H9 (cell line): ENCODE results near the gene HNF1B. TPM values are rescaled to one million over a fixed set of nuclear protein-coding genes. Genes with fewer than 3 reads are reported as not detected.

Experiments
- DNase-seq: peaks from one replicate; pipeline ENCODE4 v3.0.0-alpha.2; 2017
- H2AFZ ChIP-seq: one replicate; pipeline ENCODE4 v1.6.1; 2013; ENCODE audit warnings: mild to moderate bottlenecking, low read length, control low read depth, moderate library complexity
- H2AK5ac ChIP-seq: 2 replicates; pipeline ENCODE4 v1.6.1; 2013; ENCODE audit warnings: low read length, control low read depth, mixed read lengths; ENCODE audit not compliant: insufficient read length
- H2BK120ac ChIP-seq: one replicate; pipeline ENCODE4 v1.6.1; 2013; ENCODE audit warnings: low read depth, mild to moderate bottlenecking, low read length, control low read depth, inconsistent platforms; ENCODE audit not compliant: poor library complexity, severe bottlenecking
- H2BK12ac ChIP-seq: 2 replicates; pipeline ENCODE4 v1.6.1; 2013; ENCODE audit warnings: low read length, control low read depth, mixed read lengths, low read depth; ENCODE audit not compliant: insufficient read length
- H2BK15ac ChIP-seq: 2 replicates; pipeline ENCODE4 v1.6.1; 2013; ENCODE audit warnings: low read depth, low read length, control low read depth
- H2BK20ac ChIP-seq: one replicate; pipeline ENCODE4 v1.6.1; 2013; ENCODE audit warnings: low read depth, mild to moderate bottlenecking, low read length, control low read depth, inconsistent platforms; ENCODE audit not compliant: poor library complexity, severe bottlenecking
- H2BK5ac ChIP-seq: 2 replicates; pipeline ENCODE4 v1.6.1; 2013; ENCODE audit warnings: low read length, control low read depth, mixed read lengths; ENCODE audit not compliant: insufficient read length
- H3K14ac ChIP-seq: 2 replicates; pipeline ENCODE4 v1.6.1; 2013; ENCODE audit warnings: low read length, control low read depth; ENCODE audit not compliant: insufficient read depth
- H3K18ac ChIP-seq: 2 replicates; pipeline ENCODE4 v1.6.1; 2013; ENCODE audit warnings: low read depth, mild to moderate bottlenecking, mixed read lengths, low read length, control low read depth; ENCODE audit not compliant: insufficient read length
- H3K23ac ChIP-seq: 2 replicates; pipeline ENCODE4 v1.6.1; 2013; ENCODE audit warnings: low read length, control low read depth, mixed read lengths, low read depth; ENCODE audit not compliant: insufficient read length
- H3K23me2 ChIP-seq: 2 replicates; pipeline ENCODE4 v1.6.1; 2013; ENCODE audit warnings: low read depth, mild to moderate bottlenecking, mixed read lengths, low read length, control low read depth; ENCODE audit not compliant: insufficient read length, poor library complexity, severe bottlenecking
- H3K27ac ChIP-seq: 2 replicates; pipeline ENCODE4 v1.5.1; 2013; ENCODE audit warnings: low read length, control low read depth, mixed read lengths, low read depth; ENCODE audit not compliant: insufficient read length
- H3K27me3 ChIP-seq: 2 replicates; pipeline ENCODE4 v1.6.1; 2013; ENCODE audit warnings: low read length, control low read depth, inconsistent platforms; ENCODE audit not compliant: insufficient read depth
- H3K4ac ChIP-seq: 2 replicates; pipeline ENCODE4 v1.6.1; 2013; ENCODE audit warnings: low read depth, mild to moderate bottlenecking, control low read depth, inconsistent platforms, low read length, moderate library complexity
- H3K4me1 ChIP-seq: 2 replicates; pipeline ENCODE4 v1.6.1; 2013; ENCODE audit warnings: low read length, control low read depth, inconsistent platforms; ENCODE audit not compliant: insufficient read depth
- H3K4me2 ChIP-seq: 2 replicates; pipeline ENCODE4 v1.6.1; 2013; ENCODE audit warnings: low read length, control low read depth, mixed read lengths; ENCODE audit not compliant: insufficient read length, insufficient read depth
- H3K56ac ChIP-seq: 2 replicates; pipeline ENCODE4 v1.6.1; 2013; ENCODE audit warnings: low read depth, mild to moderate bottlenecking, mixed read lengths, low read length, control low read depth; ENCODE audit not compliant: insufficient read length
- H3K79me1 ChIP-seq: 2 replicates; pipeline ENCODE4 v1.6.1; 2013; ENCODE audit warnings: low read depth, mild to moderate bottlenecking, moderate library complexity, low read length, control low read depth, inconsistent platforms; ENCODE audit not compliant: insufficient read depth, poor library complexity, severe bottlenecking
- H3K79me2 ChIP-seq: 2 replicates; pipeline ENCODE4 v1.6.1; 2013; ENCODE audit warnings: low read length, control low read depth, inconsistent platforms; ENCODE audit not compliant: insufficient read depth
- H3K9ac ChIP-seq: 2 replicates; pipeline ENCODE4 v1.6.1; 2013; ENCODE audit warnings: low read length, control low read depth, mixed read lengths; ENCODE audit not compliant: insufficient read length; ENCODE audit errors: extremely low read depth
- H3K9me3 ChIP-seq: one replicate; pipeline ENCODE4 v1.6.1; 2013; ENCODE audit warnings: low read depth, low read length, inconsistent platforms; ENCODE audit not compliant: control insufficient read depth
- H3T11ph ChIP-seq: one replicate; pipeline ENCODE4 v1.6.1; 2013; ENCODE audit warnings: mild to moderate bottlenecking, low read length, control low read depth, inconsistent platforms
- H4K20me1 ChIP-seq: one replicate; pipeline ENCODE4 v1.6.1; 2013; ENCODE audit not compliant: control insufficient read depth, insufficient read length, insufficient read depth
- H4K5ac ChIP-seq: 2 replicates; pipeline ENCODE4 v1.6.1; 2013; ENCODE audit warnings: low read depth, mild to moderate bottlenecking, mixed read lengths, low read length, control low read depth; ENCODE audit not compliant: insufficient read length
- H4K8ac ChIP-seq: replicated peaks from 2 replicates; pipeline ENCODE4 v1.6.1; 2013; ENCODE audit warnings: low read length, control low read depth, mixed read lengths, low read depth; ENCODE audit not compliant: insufficient read length
- H4K91ac ChIP-seq: 2 replicates; pipeline ENCODE4 v1.6.1; 2013; ENCODE audit warnings: low read depth, mild to moderate bottlenecking, moderate library complexity, mixed read lengths, low read length, control low read depth; ENCODE audit not compliant: insufficient read length
- H3K27ac Mint-ChIP-seq, 3 experiments: 2 replicates in 2 of 3; 3 replicates in 1 of 3; pipeline ENCODE4 v1.8.0; 2020 to 2021; ENCODE audit warnings: mixed read lengths in 3 of 3, mild to moderate bottlenecking in 1 of 3, moderate library complexity in 1 of 3
- H3K27me3 Mint-ChIP-seq: 2 replicates; pipeline ENCODE4 v1.8.0; 2021; ENCODE audit warnings: low read depth, mild to moderate bottlenecking, moderate library complexity, mixed read lengths
- H3K36me3 Mint-ChIP-seq, 3 experiments: 2 replicates in 2 of 3; 3 replicates in 1 of 3; pipeline ENCODE4 v1.8.0; 2020 to 2021; ENCODE audit warnings: low read depth in 3 of 3, mixed read lengths in 3 of 3; ENCODE audit not compliant: insufficient read depth in 1 of 3
- H3K4me1 Mint-ChIP-seq, 2 experiments: 2 replicates each; pipeline ENCODE4 v1.8.0; 2020; ENCODE audit warnings: mixed read lengths in 2 of 2
- H3K4me3 Mint-ChIP-seq, 2 experiments: 2 replicates in 1 of 2; 3 replicates in 1 of 2; pipeline ENCODE4 v1.8.0; 2020 to 2021; ENCODE audit warnings: mild to moderate bottlenecking in 2 of 2, mixed read lengths in 2 of 2, moderate library complexity in 1 of 2
- H3K9me3 Mint-ChIP-seq, 2 experiments: 2 replicates in 1 of 2; 3 replicates in 1 of 2; pipeline ENCODE4 v1.8.0; 2020; ENCODE audit warnings: mild to moderate bottlenecking in 2 of 2, mixed read lengths in 2 of 2, moderate library complexity in 1 of 2
- CTCF ChIP-seq: fragments of 200-600 bp; sonication (generic); conservative IDR thresholded peaks from 3 replicates; pipeline ENCODE4 v1.8.0; 2021; ENCODE audit warnings: antibody characterized with exemption, mild to moderate bottlenecking
- WGBS: extraction: QIAGEN DNeasy Blood & Tissue Kit; methylation state at CpG from one replicate; pipeline ENCODE4 v1.1.7; 2013; ENCODE audit warnings: missing lambda C conversion rate, low lambda C conversion rate, mixed read lengths; ENCODE audit not compliant: insufficient read length; ENCODE audit errors: extremely low coverage; 5-methylcytosine and 5-hydroxymethylcytosine counted together
- total RNA-seq: library from RNA; stranded (reverse); gene quantifications from 2 replicates; pipeline ENCODE4 v1.2.1, GENCODE V29; 2021

HNF1B gene
- total RNA-seq, 1 experiment from 2014 or later = not detected

GRCh38 chr17:37667039-37667438, 77.8 kb downstream of the HNF1B start:
- Histone ChIP-seq H2BK5ac (no peak overlapping the region), H2BK120ac (no peak overlapping the region), H3K23ac (no peak overlapping the region), H3K4me2 (no peak overlapping the region), H3K23me2 (no peaks in the 10 kb centered on the region), H2BK15ac (no peak overlapping the region), H2AK5ac (no peak overlapping the region), H3K9ac (no peak overlapping the region), H3K79me1 (no peaks in the 10 kb centered on the region), H4K20me1 (no peaks in the 10 kb centered on the region), H3K79me2 (no peaks in the 10 kb centered on the region), H3T11ph (no peak overlapping the region), H3K27me3 (no peaks in the 10 kb centered on the region), H3K56ac (no peak overlapping the region), H3K4ac (no peak overlapping the region), H4K8ac (no peak overlapping the region), H3K18ac (no peak overlapping the region), H2BK20ac (no peak overlapping the region), H3K27ac (no peak overlapping the region), H4K5ac (no peak overlapping the region), H3K9me3 (no peaks in the 10 kb centered on the region), H2AFZ (no peak overlapping the region), H3K14ac (no peak overlapping the region), H2BK12ac (no peak overlapping the region), H4K91ac (no peak overlapping the region), H3K4me1 (no peaks in the 10 kb centered on the region)
- no CpG with 5 or more reads among the region's 1 CpG for WGBS
- no peak for TF ChIP-seq CTCF
- H3K4me1 Mint-ChIP-seq = peaks cover 23 to 24% of the 10 kb centered on the region in 2 experiments
- H3K27ac Mint-ChIP-seq = no peak overlapping the region
- DNase-seq = no peak
- H3K27me3 Mint-ChIP-seq = peaks cover 1% of the 10 kb centered on the region; the same call in 1 of the 2 replicates
- H3K4me3 Mint-ChIP-seq = no peak overlapping the region
- H3K9me3 Mint-ChIP-seq = no peaks in the 10 kb centered on the region
- H3K36me3 Mint-ChIP-seq = no peaks in the 10 kb centered on the region
